ENCODE results near the gene P3R3URF.

Gene P3R3URF

GRCh38 chr1:46194641-46195193 is 18.4 kb upstream of the P3R3URF start:
- no CpG with 5 or more reads among the region's 5 CpGs for WGBS (ENCODE audit: insufficient coverage, insufficient read length)
- no peak for DNase-seq (ENCODE audit: low read depth, low spot score)
- no peaks in the 10 kb centered on the region for H3K9me3 ChIP-seq (ENCODE audit: control insufficient read depth, insufficient read depth, low read length)
- H3K36me3 ChIP-seq (ENCODE audit: control insufficient read depth, insufficient read depth, low read length) = peaks cover 7% of the 10 kb centered on the region; the same call in 1 of the 2 replicates
- no peak overlapping the region for H3K4me3 ChIP-seq (ENCODE audit: low read length)
- no peak overlapping the region for H3K27ac ChIP-seq (ENCODE audit: low read length)
- no peaks in the 10 kb centered on the region for H3K4me1 ChIP-seq (ENCODE audit: control insufficient read depth, insufficient read depth, low read length)
- H3K27me3 ChIP-seq (ENCODE audit: control insufficient read depth, insufficient read depth, low read length) = no peaks in the 10 kb centered on the region

GRCh38 chr1:46193984-46194570 is 17.8 kb upstream of the P3R3URF start:
- H3K4me1 ChIP-seq (ENCODE audit: control insufficient read depth, insufficient read depth, low read length) = no peaks in the 10 kb centered on the region
- no CpG with 5 or more reads among the region's 9 CpGs for WGBS (ENCODE audit: insufficient coverage, insufficient read length)

GRCh38 chr1:46193285-46193684 is 17.0 kb upstream of the P3R3URF start:
- peaks cover 7% of the 10 kb centered on the region; the same call in 1 of the 2 replicates for H3K36me3 ChIP-seq (ENCODE audit: control insufficient read depth, insufficient read depth, low read length)
- no peak for DNase-seq (ENCODE audit: low read depth, low spot score)
- no peak overlapping the region for H3K27ac ChIP-seq (ENCODE audit: low read length)
- no peaks in the 10 kb centered on the region for H3K4me1 ChIP-seq (ENCODE audit: control insufficient read depth, insufficient read depth, low read length)
- H3K27me3 ChIP-seq (ENCODE audit: control insufficient read depth, insufficient read depth, low read length) = no peaks in the 10 kb centered on the region
- no peak overlapping the region for H3K4me3 ChIP-seq (ENCODE audit: low read length)
- no CpG with 5 or more reads among the region's 7 CpGs for WGBS (ENCODE audit: insufficient coverage, insufficient read length)
- no peaks in the 10 kb centered on the region for H3K9me3 ChIP-seq (ENCODE audit: control insufficient read depth, insufficient read depth, low read length)

More at GRCh38 chr1:46193984-46194570, 17.8 kb upstream of the P3R3URF start:
- Histone ChIP-seq H3K36me3 (ENCODE audit: control insufficient read depth, insufficient read depth, low read length) (peaks cover 7% of the 10 kb centered on the region; the same call in 1 of the 2 replicates), H3K27me3 (ENCODE audit: control insufficient read depth, insufficient read depth, low read length) (no peaks in the 10 kb centered on the region), H3K4me3 (ENCODE audit: low read length) (no peak overlapping the region), H3K27ac (ENCODE audit: low read length) (no peak overlapping the region), H3K9me3 (ENCODE audit: control insufficient read depth, insufficient read depth, low read length) (no peaks in the 10 kb centered on the region)
- DNase-seq (ENCODE audit: low read depth, low spot score) = no peak

- WGBS (ENCODE audit: insufficient coverage, insufficient read length) = no CpG with 5 or more reads among the region's 10 CpGs
- Histone ChIP-seq H3K9me3 (ENCODE audit: control insufficient read depth, insufficient read depth, low read length) (no peaks in the 10 kb centered on the region), H3K27me3 (ENCODE audit: control insufficient read depth, insufficient read depth, low read length) (no peaks in the 10 kb centered on the region), H3K36me3 (ENCODE audit: control insufficient read depth, insufficient read depth, low read length) (peaks cover 7% of the 10 kb centered on the region; the same call in 1 of the 2 replicates), H3K4me1 (ENCODE audit: control insufficient read depth, insufficient read depth, low read length) (no peaks in the 10 kb centered on the region), H3K4me3 (ENCODE audit: low read length) (no peak overlapping the region), H3K27ac (ENCODE audit: low read length) (no peak overlapping the region)
- DNase-seq (ENCODE audit: low read depth, low spot score) = no peak
Measured at GRCh38 chr1:46192171-46192570, 15.9 kb upstream of the P3R3URF start.

GRCh38 chr1:46191033-46191701 is 14.9 kb upstream of the P3R3URF start:
- Histone ChIP-seq H3K4me1 (ENCODE audit: control insufficient read depth, insufficient read depth, low read length) (no peaks in the 10 kb centered on the region), H3K27me3 (ENCODE audit: control insufficient read depth, insufficient read depth, low read length) (no peaks in the 10 kb centered on the region), H3K27ac (ENCODE audit: low read length) (no peak overlapping the region), H3K4me3 (ENCODE audit: low read length) (no peak overlapping the region), H3K9me3 (ENCODE audit: control insufficient read depth, insufficient read depth, low read length) (no peaks in the 10 kb centered on the region), H3K36me3 (ENCODE audit: control insufficient read depth, insufficient read depth, low read length) (peaks cover 7% of the 10 kb centered on the region; the same call in 1 of the 2 replicates)
- no CpG with 5 or more reads among the region's 9 CpGs for WGBS (ENCODE audit: insufficient coverage, insufficient read length)
- no peak for DNase-seq (ENCODE audit: low read depth, low spot score)

GRCh38 chr1:46190539-46190938 is 14.3 kb upstream of the P3R3URF start:
- no CpG with 5 or more reads among the region's 3 CpGs for WGBS (ENCODE audit: insufficient coverage, insufficient read length)
- no peaks in the 10 kb centered on the region for H3K27me3 ChIP-seq (ENCODE audit: control insufficient read depth, insufficient read depth, low read length)
- H3K4me3 ChIP-seq (ENCODE audit: low read length) = no peak overlapping the region
- no peak overlapping the region for H3K27ac ChIP-seq (ENCODE audit: low read length)
- H3K4me1 ChIP-seq (ENCODE audit: control insufficient read depth, insufficient read depth, low read length) = no peaks in the 10 kb centered on the region
- no peaks in the 10 kb centered on the region for H3K9me3 ChIP-seq (ENCODE audit: control insufficient read depth, insufficient read depth, low read length)
- DNase-seq (ENCODE audit: low read depth, low spot score) = no peak
- peaks cover 7% of the 10 kb centered on the region; the same call in 1 of the 2 replicates for H3K36me3 ChIP-seq (ENCODE audit: control insufficient read depth, insufficient read depth, low read length)

- WGBS (ENCODE audit: insufficient coverage, insufficient read length) = no CpG with 5 or more reads among the region's 6 CpGs
- H3K4me1 ChIP-seq (ENCODE audit: control insufficient read depth, insufficient read depth, low read length) = no peaks in the 10 kb centered on the region
- no peak for DNase-seq (ENCODE audit: low read depth, low spot score)
- H3K36me3 ChIP-seq (ENCODE audit: control insufficient read depth, insufficient read depth, low read length) = peaks cover 7% of the 10 kb centered on the region; the same call in 1 of the 2 replicates
- no peak overlapping the region for H3K4me3 ChIP-seq (ENCODE audit: low read length)
- H3K27ac ChIP-seq (ENCODE audit: low read length) = no peak overlapping the region
- H3K9me3 ChIP-seq (ENCODE audit: control insufficient read depth, insufficient read depth, low read length) = no peaks in the 10 kb centered on the region
- no peaks in the 10 kb centered on the region for H3K27me3 ChIP-seq (ENCODE audit: control insufficient read depth, insufficient read depth, low read length)
Measured at GRCh38 chr1:46188295-46189030, 12.2 kb upstream of the P3R3URF start.

GRCh38 chr1:46187106-46187869 is 11.0 kb upstream of the P3R3URF start:
- Histone ChIP-seq H3K4me1 (ENCODE audit: control insufficient read depth, insufficient read depth, low read length) (no peaks in the 10 kb centered on the region), H3K36me3 (ENCODE audit: control insufficient read depth, insufficient read depth, low read length) (peaks cover 2% of the 10 kb centered on the region; the same call in 1 of the 2 replicates), H3K27me3 (ENCODE audit: control insufficient read depth, insufficient read depth, low read length) (no peaks in the 10 kb centered on the region), H3K4me3 (ENCODE audit: low read length) (no peak overlapping the region), H3K27ac (ENCODE audit: low read length) (no peak overlapping the region), H3K9me3 (ENCODE audit: control insufficient read depth, insufficient read depth, low read length) (no peaks in the 10 kb centered on the region)
- no CpG with 5 or more reads among the region's 8 CpGs for WGBS (ENCODE audit: insufficient coverage, insufficient read length)
- no peak for DNase-seq (ENCODE audit: low read depth, low spot score)

GRCh38 chr1:46186076-46186475 is 9.8 kb upstream of the P3R3URF start:
- no CpG with 5 or more reads among the region's 2 CpGs for WGBS (ENCODE audit: insufficient coverage, insufficient read length)
- Histone ChIP-seq H3K36me3 (ENCODE audit: control insufficient read depth, insufficient read depth, low read length) (no peaks in the 10 kb centered on the region), H3K4me3 (ENCODE audit: low read length) (no peak overlapping the region), H3K27me3 (ENCODE audit: control insufficient read depth, insufficient read depth, low read length) (no peaks in the 10 kb centered on the region; the same call in 1 of the 2 replicates), H3K27ac (ENCODE audit: low read length) (no peak overlapping the region), H3K4me1 (ENCODE audit: control insufficient read depth, insufficient read depth, low read length) (no peaks in the 10 kb centered on the region), H3K9me3 (ENCODE audit: control insufficient read depth, insufficient read depth, low read length) (no peaks in the 10 kb centered on the region)
- no peak for DNase-seq (ENCODE audit: low read depth, low spot score)

Data from iPS DF 6.9 (cell line).